ENCODE measurements around the gene FKBP5.

GRCh38 chr6:35640017-35640664 is 48.6 kb downstream of the FKBP5 start:
- TF ChIP-seq CTCF (IDR thresholded peaks at IDR 0.05; ENCODE audit: insufficient read depth, low read length) (no peak), POLR2AphosphoS5 (IDR thresholded peaks at IDR 0.05; ENCODE audit: low read depth) (no peak), SPI1 (IDR thresholded peaks at IDR 0.05; ENCODE audit: borderline replicate concordance, low read depth) (no peak), GABPA (IDR thresholded peaks at IDR 0.05; ENCODE audit: low read depth) (no peak)
- TF ChIP-seq, protein P1, sequence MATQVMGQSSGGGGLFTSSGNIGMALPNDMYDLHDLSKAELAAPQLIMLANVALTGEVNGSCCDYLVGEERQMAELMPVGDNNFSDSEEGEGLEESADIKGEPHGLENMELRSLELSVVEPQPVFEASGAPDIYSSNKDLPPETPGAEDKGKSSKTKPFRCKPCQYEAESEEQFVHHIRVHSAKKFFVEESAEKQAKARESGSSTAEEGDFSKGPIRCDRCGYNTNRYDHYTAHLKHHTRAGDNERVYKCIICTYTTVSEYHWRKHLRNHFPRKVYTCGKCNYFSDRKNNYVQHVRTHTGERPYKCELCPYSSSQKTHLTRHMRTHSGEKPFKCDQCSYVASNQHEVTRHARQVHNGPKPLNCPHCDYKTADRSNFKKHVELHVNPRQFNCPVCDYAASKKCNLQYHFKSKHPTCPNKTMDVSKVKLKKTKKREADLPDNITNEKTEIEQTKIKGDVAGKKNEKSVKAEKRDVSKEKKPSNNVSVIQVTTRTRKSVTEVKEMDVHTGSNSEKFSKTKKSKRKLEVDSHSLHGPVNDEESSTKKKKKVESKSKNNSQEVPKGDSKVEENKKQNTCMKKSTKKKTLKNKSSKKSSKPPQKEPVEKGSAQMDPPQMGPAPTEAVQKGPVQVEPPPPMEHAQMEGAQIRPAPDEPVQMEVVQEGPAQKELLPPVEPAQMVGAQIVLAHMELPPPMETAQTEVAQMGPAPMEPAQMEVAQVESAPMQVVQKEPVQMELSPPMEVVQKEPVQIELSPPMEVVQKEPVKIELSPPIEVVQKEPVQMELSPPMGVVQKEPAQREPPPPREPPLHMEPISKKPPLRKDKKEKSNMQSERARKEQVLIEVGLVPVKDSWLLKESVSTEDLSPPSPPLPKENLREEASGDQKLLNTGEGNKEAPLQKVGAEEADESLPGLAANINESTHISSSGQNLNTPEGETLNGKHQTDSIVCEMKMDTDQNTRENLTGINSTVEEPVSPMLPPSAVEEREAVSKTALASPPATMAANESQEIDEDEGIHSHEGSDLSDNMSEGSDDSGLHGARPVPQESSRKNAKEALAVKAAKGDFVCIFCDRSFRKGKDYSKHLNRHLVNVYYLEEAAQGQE (IDR thresholded peaks at IDR 0.05; ENCODE audit: insufficient replicate concordance, low read depth): no peak
